CD4-positive, alpha-beta T cell treated with Interleukin-17A for 4 hours (primary cell): ENCODE measurements around the gene FNBP1.

Experiments used
- DNase-seq: peaks from one replicate; pipeline ENCODE4 v3.0.0-alpha.2; 2020; ENCODE audit warnings: mixed read lengths

The FNBP1 gene

DNA sequence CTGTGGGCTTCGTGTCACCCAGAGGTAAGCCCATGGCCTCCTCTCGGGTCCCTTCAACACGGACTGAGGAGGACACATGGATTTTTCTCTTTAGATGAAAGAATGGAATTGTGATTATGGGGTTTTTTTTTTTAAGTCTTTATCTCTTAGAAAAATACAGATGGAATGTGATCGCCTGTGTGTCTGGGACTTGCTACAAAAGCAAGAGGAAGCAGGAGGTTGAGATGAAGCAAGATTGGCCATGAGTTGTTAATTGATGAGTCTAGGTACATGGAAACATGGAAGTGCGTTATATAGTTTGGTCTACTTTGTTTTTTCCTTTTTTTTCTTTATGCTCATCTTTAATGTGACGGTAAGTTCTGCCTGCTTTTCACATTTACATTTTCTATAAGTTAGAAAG lies 193.1 kb downstream of the FNBP1 start:
- DNase-seq: no peak

DNA sequence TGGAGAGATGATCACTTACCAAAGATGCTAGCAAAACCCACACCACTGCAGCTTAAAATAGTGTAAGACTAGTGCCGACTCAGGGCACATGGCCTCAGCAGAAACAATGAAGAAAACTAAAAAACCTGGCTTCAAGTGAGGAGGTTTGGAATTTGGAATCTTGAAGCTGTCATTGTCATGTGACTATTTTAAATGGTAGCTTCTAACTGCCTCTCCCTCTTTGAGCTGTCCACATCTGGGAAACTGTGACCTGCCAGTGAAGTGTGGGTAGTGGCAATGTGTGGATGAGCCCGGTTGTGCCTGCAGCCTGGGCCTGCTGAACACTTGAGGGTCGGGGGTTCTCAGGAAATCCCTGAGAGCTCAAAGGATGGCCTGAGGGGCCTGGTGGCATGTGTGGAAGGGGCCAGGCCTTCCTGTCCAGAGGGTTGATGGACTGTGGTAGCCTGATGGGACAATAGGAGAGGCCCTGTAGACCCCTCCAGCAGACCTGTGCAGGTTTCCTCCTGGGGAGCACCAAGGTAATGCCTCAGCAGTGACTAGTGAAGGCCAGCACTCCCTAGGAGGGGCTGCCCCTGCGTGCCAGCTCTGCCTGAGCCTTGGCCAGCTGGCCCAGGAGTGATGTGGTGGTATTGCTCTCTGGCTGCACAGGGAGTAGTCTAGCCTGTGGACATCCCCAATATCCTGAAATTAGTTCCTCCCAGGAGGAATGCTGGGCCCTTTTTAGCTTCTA lies 194.1 kb downstream of the FNBP1 start:
- DNase-seq: no peak

DNA sequence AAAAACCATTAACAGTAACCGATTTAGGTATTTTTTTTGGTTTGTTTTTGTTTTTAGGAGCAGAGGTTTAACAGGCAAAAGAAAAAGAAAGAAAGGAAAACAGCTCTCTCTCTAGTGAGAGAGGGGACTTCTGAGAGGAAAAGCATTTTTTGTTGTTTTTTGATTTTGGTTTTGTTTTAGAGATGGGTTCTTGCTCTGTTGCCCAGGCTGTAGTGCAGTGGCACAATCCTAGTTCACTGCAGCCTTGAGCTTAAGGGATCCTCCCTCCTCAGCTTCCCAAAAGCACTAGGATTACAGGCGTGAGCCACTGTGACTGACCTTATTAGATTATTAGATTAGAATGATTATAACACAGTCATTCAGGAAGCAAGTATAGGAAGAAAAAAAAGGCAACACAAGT lies 197.6 kb downstream of the FNBP1 start:
- DNase-seq: no peak

DNA sequence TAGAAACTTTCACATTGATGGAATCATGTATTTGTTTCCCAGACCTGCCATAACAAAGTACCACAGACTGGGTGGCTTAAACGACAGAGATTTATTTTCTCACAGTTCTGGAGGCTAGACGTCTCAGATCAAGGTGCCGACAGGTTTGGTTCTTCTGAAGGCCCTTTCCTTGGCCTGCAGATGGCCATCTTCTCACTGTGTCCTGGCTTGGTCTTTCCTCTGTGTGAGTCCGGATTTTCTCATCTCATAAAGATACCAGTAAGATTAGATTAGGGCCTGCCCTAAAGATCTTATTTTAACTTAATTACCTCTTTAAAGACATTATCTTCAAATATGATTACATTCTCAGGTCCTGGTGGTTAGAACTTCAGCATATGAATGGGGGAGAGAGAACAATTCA lies 201.9 kb downstream of the FNBP1 start:
- DNase-seq: no peak

DNA sequence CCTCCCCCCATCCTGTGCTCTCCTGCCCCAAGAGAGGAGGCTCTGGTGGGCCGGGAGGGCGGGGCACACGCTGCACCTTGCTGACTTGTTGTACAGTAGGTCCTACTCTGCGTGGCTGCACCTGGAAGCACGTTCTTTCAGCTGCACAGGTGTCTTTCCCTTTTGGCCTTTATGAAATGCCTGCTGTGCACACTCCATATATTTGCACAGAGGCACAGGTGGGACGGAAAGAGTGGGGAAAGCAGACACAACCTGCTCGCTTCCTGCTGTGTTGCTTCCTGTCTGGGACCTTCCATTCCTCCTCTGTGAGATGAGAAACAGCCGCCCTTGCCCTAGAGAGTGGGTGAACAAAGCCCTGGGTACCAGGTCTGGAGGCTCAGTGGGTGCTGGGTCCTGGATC lies 203.0 kb downstream of the FNBP1 start:
- peak; percentile 59 for DNase-seq

DNA sequence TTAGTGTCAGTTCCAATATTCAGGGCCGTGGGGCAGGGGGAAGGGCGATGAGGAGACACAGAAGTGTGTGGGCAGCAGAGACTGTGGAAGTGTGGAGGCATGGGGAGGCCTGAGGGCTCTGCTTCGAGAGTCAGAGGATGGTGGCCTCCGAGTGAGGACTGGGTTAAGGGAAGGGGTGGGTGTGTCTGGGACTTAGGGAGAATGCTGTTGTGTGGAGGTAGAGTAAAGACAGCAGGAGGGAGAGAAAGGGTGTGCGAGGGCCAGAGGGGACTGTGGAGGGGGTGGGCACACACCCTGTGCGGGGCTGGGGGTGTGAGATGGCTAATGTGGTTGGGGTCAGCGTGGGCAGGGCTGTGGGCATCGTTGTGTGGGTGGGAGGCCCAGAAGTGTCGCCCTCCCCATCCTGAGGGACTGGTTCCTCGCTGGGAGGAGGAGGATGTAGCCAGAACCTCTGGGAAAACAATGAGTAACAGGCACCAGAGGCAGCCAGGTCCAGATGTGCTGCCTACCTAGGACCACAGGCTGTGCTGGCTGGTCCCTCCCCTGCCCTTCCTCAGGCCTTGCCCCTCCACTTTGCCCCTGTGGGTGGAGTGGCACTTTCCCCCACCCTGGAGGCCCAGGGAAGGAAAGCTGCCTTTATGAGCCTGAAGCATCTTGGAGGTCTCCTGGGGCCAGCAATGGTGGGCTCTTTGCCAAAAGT lies 203.5 kb downstream of the FNBP1 start:
- DNase-seq: no peak

DNA sequence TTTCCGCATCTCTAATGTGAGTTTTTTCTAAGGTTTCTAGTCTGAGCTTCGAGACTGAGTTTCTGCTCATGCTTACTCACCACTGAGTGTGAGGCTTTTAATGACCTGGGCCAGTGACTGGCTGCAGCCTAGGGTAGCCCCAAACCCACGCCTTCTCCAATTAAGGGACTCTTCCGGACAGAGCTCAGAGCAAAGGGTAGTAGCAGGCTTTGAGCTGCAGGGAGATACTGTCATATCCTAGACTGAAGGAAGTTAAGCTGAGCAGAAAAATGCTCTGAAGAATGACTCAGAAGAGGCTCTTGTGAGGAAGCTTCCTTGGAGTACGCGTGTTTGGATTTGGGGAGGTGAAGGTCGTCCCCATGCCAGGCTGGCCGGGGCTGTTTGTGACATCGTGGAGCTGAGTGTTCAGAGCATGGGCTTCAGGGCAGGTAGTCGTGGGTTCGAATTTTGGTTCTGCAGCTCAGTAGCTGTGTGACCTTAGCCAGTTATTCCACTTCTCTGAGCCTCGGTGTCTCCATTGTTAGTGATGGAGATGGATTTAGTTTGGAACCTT lies 204.2 kb downstream of the FNBP1 start:
- DNase-seq: peak; percentile 48
